GM12872 (cell line): ENCODE data around the gene TOX4.

Source experiments
- TF ChIP-seq, protein P1 (sequence below): IDR thresholded peaks from 3 replicates; pipeline ENCODE4 v1.5.1; 2011; ENCODE audit warnings: low read depth, mild to moderate bottlenecking, low read length, moderate library complexity; ENCODE audit not compliant: insufficient read depth

Gene TOX4

DNA sequence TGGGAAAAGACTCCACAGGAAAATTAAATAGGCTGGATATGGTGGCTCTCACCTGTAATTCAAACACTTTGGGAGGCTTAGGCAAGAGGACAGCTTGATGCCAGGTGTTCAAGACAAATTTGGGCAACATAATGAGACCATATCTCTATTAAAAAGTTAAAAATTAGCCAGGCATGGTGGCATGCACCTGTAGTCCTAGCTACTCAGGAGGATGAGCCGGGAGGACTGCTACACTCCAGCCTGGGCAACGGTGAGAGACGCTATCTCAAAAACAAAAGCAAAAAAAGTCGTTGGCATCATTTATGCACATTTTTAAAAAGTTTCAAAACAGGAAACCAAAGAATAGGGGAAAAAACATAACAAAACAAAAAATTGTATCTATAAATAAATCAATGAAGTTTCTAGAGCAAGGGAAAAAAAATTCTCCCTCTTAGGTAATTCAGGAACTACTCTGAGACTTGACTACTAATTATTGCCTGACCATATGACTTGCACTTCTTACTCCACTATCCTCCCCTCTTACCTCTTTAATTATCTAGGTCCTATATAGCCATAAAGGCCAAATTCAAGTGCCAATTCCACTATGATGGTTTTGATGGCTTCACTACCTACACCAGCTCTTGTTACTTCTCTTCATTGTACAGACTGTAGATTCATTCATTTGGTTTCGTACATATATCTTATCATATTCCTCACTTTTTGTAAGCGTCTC lies 32.6 kb downstream of the TOX4 start:
- TF ChIP-seq, protein P1, sequence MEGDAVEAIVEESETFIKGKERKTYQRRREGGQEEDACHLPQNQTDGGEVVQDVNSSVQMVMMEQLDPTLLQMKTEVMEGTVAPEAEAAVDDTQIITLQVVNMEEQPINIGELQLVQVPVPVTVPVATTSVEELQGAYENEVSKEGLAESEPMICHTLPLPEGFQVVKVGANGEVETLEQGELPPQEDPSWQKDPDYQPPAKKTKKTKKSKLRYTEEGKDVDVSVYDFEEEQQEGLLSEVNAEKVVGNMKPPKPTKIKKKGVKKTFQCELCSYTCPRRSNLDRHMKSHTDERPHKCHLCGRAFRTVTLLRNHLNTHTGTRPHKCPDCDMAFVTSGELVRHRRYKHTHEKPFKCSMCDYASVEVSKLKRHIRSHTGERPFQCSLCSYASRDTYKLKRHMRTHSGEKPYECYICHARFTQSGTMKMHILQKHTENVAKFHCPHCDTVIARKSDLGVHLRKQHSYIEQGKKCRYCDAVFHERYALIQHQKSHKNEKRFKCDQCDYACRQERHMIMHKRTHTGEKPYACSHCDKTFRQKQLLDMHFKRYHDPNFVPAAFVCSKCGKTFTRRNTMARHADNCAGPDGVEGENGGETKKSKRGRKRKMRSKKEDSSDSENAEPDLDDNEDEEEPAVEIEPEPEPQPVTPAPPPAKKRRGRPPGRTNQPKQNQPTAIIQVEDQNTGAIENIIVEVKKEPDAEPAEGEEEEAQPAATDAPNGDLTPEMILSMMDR: no peak

- TF ChIP-seq, protein P1: no peak
Measured at GRCh38 chr14:21510735-21511657, 34.0 kb downstream of the TOX4 start, which contains the start of gene METTL3. Gene METTL3 (minus strand): TSS chr14:21511340. CDS start chr14:21511223, 117 bp downstream.

DNA sequence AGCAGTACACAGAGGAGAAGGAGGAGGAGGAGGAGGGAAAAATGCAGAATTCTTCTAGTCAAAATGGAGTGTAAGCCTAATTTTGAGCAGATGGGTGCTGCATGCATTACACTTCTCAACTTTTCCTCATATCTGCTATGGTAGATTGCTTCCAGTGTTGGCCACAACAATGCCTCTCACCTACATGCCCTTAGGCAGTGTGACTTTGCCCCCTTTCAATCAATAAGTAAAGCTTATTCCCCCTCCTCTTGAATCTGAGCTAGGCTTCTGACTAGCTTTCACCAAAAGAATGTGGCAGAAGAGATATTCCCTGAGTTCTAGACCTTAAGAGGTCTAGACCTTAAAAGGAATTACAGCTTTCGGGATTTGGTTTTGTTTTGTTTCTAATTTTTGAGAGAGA lies 37.3 kb downstream of the TOX4 start:
- TF ChIP-seq, protein P1: no peak

GRCh38 chr14:21518725-21519124 lies 41.7 kb downstream of the TOX4 start:
- TF ChIP-seq, protein P1: no peak

DNA sequence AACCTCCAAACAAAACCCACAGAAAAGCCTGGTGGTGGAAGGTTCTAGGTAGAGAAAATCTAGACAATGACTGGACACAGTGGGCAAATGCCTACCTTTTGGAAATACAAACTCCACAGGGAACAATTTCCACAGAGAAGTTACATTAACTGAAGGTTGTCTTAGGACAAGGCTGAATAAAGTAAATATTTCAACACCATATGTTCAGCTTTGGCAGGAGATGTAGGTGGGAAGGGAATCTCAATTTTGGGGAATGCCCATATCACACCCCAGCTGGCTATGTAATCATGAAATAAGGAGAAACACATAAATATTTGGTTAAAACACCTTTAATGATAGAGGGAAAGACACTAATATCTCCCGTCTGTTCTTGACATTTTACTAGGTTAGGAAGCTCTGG lies 43.8 kb downstream of the TOX4 start:
- TF ChIP-seq, protein P1: no peak

- TF ChIP-seq, protein P1: no peak
Measured at GRCh38 chr14:21521501-21521900, 44.5 kb downstream of the TOX4 start.

- TF ChIP-seq, protein P1: no peak
Measured at GRCh38 chr14:21523203-21523602, 46.2 kb downstream of the TOX4 start.
